ENCODE data around the gene ETV7. TPM values are rescaled to one million over a fixed set of nuclear protein-coding genes. Genes with fewer than 3 reads are reported as not detected.

The ETV7 gene
- total and polyA plus RNA-seq, 2 experiments from 2014 or later, result 0.47 to 1.2 TPM

DNA sequence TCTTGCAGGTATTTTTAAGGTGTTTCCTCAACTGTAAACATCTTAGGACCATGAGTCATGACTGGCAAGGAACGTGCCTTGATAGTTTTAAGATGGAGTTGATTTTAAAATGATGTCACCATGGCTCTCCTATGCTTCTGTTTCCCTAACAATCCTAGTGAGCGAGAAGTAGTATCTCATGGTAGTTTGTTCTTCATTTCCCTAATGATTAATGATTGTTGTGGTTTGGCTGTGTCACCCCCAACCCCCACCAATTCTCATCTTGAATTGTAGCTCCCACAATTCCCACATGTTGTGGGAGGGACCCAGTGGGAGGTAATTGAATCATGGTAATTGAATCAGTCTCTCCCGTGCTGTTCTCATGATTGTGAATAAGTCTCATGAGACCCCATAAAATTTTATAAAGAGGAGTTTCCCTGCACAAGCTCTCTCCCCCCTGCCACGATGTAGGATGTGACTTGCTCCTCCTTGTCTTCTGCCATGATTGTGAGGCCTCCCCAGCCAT is 34.0 kb downstream of the ETV7 start:
- Mint-ChIP-seq H3K4me1 (no peaks in the 10 kb centered on the region), H3K9me3 (no peaks in the 10 kb centered on the region; the same call in 1 of the 3 replicates), H3K36me3 (ENCODE audit: low read depth) (no peaks in the 10 kb centered on the region), H3K27me3 (ENCODE audit: insufficient read depth, low read depth, poor library complexity) (peaks cover 10% of the 10 kb centered on the region), H3K27ac (no peak overlapping the region), H3K4me3 (no peak overlapping the region)
- no peak overlapping the region for H3K4me2 ChIP-seq
- no peaks in the 10 kb centered on the region for H3K4me1 ChIP-seq (ENCODE audit: insufficient read depth)
- no peak overlapping the region for H3K27ac ChIP-seq (ENCODE audit: low read depth)
- TF ChIP-seq, protein P1, sequence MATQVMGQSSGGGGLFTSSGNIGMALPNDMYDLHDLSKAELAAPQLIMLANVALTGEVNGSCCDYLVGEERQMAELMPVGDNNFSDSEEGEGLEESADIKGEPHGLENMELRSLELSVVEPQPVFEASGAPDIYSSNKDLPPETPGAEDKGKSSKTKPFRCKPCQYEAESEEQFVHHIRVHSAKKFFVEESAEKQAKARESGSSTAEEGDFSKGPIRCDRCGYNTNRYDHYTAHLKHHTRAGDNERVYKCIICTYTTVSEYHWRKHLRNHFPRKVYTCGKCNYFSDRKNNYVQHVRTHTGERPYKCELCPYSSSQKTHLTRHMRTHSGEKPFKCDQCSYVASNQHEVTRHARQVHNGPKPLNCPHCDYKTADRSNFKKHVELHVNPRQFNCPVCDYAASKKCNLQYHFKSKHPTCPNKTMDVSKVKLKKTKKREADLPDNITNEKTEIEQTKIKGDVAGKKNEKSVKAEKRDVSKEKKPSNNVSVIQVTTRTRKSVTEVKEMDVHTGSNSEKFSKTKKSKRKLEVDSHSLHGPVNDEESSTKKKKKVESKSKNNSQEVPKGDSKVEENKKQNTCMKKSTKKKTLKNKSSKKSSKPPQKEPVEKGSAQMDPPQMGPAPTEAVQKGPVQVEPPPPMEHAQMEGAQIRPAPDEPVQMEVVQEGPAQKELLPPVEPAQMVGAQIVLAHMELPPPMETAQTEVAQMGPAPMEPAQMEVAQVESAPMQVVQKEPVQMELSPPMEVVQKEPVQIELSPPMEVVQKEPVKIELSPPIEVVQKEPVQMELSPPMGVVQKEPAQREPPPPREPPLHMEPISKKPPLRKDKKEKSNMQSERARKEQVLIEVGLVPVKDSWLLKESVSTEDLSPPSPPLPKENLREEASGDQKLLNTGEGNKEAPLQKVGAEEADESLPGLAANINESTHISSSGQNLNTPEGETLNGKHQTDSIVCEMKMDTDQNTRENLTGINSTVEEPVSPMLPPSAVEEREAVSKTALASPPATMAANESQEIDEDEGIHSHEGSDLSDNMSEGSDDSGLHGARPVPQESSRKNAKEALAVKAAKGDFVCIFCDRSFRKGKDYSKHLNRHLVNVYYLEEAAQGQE (IDR thresholded peaks at IDR 0.05; ENCODE audit: unreplicated experiment), result no peak
- TF ChIP-seq, protein P2, sequence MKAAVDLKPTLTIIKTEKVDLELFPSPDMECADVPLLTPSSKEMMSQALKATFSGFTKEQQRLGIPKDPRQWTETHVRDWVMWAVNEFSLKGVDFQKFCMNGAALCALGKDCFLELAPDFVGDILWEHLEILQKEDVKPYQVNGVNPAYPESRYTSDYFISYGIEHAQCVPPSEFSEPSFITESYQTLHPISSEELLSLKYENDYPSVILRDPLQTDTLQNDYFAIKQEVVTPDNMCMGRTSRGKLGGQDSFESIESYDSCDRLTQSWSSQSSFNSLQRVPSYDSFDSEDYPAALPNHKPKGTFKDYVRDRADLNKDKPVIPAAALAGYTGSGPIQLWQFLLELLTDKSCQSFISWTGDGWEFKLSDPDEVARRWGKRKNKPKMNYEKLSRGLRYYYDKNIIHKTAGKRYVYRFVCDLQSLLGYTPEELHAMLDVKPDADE (IDR thresholded peaks at IDR 0.05), result no peak
- TF ChIP-seq EZH2phosphoT487 (IDR thresholded peaks at IDR 0.05; ENCODE audit: unreplicated experiment) (no peak), NANOG (IDR thresholded peaks at IDR 0.05; ENCODE audit: borderline replicate concordance) (no peak), STAT1 (IDR thresholded peaks at IDR 0.05; ENCODE audit: unreplicated experiment) (no peak), ZNF114 (CRISPR knock-in tag; IDR thresholded peaks at IDR 0.05) (no peak), EZH2 (IDR thresholded peaks at IDR 0.05; ENCODE audit: low read depth, unreplicated experiment) (no peak), ZNF331 (CRISPR knock-in tag; IDR thresholded peaks at IDR 0.05; ENCODE audit: low read depth) (no peak), JUNB (IDR thresholded peaks at IDR 0.05; ENCODE audit: unreplicated experiment) (no peak), CREB1 (CRISPR knock-in tag; IDR thresholded peaks at IDR 0.05; ENCODE audit: low read depth) (no peak), POLR2AphosphoS5 (IDR thresholded peaks at IDR 0.05; ENCODE audit: low read depth) (no peak)
- TF ChIP-seq, protein P3, sequence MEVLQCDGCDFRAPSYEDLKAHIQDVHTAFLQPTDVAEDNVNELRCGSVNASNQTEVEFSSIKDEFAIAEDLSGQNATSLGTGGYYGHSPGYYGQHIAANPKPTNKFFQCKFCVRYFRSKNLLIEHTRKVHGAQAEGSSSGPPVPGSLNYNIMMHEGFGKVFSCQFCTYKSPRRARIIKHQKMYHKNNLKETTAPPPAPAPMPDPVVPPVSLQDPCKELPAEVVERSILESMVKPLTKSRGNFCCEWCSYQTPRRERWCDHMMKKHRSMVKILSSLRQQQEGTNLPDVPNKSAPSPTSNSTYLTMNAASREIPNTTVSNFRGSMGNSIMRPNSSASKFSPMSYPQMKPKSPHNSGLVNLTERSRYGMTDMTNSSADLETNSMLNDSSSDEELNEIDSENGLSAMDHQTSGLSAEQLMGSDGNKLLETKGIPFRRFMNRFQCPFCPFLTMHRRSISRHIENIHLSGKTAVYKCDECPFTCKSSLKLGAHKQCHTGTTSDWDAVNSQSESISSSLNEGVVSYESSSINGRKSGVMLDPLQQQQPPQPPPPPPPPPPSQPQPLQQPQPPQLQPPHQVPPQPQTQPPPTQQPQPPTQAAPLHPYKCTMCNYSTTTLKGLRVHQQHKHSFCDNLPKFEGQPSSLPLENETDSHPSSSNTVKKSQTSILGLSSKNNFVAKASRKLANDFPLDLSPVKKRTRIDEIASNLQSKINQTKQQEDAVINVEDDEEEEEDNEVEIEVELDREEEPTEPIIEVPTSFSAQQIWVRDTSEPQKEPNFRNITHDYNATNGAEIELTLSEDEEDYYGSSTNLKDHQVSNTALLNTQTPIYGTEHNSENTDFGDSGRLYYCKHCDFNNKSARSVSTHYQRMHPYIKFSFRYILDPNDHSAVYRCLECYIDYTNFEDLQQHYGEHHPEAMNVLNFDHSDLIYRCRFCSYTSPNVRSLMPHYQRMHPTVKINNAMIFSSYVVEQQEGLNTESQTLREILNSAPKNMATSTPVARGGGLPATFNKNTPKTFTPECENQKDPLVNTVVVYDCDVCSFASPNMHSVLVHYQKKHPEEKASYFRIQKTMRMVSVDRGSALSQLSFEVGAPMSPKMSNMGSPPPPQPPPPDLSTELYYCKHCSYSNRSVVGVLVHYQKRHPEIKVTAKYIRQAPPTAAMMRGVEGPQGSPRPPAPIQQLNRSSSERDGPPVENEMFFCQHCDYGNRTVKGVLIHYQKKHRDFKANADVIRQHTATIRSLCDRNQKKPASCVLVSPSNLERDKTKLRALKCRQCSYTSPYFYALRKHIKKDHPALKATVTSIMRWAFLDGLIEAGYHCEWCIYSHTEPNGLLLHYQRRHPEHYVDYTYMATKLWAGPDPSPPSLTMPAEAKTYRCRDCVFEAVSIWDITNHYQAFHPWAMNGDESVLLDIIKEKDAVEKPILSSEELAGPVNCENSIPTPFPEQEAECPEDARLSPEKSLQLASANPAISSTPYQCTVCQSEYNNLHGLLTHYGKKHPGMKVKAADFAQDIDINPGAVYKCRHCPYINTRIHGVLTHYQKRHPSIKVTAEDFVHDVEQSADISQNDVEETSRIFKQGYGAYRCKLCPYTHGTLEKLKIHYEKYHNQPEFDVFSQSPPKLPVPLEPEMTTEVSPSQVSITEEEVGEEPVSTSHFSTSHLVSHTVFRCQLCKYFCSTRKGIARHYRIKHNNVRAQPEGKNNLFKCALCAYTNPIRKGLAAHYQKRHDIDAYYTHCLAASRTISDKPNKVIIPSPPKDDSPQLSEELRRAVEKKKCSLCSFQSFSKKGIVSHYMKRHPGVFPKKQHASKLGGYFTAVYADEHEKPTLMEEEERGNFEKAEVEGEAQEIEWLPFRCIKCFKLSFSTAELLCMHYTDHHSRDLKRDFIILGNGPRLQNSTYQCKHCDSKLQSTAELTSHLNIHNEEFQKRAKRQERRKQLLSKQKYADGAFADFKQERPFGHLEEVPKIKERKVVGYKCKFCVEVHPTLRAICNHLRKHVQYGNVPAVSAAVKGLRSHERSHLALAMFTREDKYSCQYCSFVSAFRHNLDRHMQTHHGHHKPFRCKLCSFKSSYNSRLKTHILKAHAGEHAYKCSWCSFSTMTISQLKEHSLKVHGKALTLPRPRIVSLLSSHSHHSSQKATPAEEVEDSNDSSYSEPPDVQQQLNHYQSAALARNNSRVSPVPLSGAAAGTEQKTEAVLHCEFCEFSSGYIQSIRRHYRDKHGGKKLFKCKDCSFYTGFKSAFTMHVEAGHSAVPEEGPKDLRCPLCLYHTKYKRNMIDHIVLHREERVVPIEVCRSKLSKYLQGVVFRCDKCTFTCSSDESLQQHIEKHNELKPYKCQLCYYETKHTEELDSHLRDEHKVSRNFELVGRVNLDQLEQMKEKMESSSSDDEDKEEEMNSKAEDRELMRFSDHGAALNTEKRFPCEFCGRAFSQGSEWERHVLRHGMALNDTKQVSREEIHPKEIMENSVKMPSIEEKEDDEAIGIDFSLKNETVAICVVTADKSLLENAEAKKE (CRISPR knock-in tag; IDR thresholded peaks at IDR 0.05), result no peak
- TF ChIP-seq, protein P4, sequence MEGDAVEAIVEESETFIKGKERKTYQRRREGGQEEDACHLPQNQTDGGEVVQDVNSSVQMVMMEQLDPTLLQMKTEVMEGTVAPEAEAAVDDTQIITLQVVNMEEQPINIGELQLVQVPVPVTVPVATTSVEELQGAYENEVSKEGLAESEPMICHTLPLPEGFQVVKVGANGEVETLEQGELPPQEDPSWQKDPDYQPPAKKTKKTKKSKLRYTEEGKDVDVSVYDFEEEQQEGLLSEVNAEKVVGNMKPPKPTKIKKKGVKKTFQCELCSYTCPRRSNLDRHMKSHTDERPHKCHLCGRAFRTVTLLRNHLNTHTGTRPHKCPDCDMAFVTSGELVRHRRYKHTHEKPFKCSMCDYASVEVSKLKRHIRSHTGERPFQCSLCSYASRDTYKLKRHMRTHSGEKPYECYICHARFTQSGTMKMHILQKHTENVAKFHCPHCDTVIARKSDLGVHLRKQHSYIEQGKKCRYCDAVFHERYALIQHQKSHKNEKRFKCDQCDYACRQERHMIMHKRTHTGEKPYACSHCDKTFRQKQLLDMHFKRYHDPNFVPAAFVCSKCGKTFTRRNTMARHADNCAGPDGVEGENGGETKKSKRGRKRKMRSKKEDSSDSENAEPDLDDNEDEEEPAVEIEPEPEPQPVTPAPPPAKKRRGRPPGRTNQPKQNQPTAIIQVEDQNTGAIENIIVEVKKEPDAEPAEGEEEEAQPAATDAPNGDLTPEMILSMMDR (conservative IDR thresholded peaks at IDR 0.05; ENCODE audit: low read depth in 2 of 2), result no peak
- H3K4me3 ChIP-seq, result no peak overlapping the region
- DNase-seq (ENCODE audit: low spot score), result no peak
- no peak for ATAC-seq
- no peaks in the 10 kb centered on the region for H3F3A ChIP-seq (replicated peaks; ENCODE audit: low read depth)
- H3K27me3 ChIP-seq (ENCODE audit: insufficient read depth), result no peaks in the 10 kb centered on the region
- H3K36me3 ChIP-seq (ENCODE audit: insufficient read depth), result no peaks in the 10 kb centered on the region
- H4K20me1 ChIP-seq (replicated peaks; ENCODE audit: insufficient read depth), result no peaks in the 10 kb centered on the region
- H2AFZ ChIP-seq, result no peak overlapping the region
- H3K79me2 ChIP-seq (replicated peaks; ENCODE audit: insufficient read depth), result no peaks in the 10 kb centered on the region
- H3K9me2 ChIP-seq (ENCODE audit: insufficient read depth), result no peaks in the 10 kb centered on the region
